Limb (tissue), 2 donors: ENCODE measurements around the gene SLC1A7.

Experiments used
- DNase-seq, 2 donors: peaks; one replicate each; pipeline ENCODE4 v3.0.0-alpha.2; 2016; ENCODE audit errors: extremely low spot score in 2 of 2

The SLC1A7 gene

DNA sequence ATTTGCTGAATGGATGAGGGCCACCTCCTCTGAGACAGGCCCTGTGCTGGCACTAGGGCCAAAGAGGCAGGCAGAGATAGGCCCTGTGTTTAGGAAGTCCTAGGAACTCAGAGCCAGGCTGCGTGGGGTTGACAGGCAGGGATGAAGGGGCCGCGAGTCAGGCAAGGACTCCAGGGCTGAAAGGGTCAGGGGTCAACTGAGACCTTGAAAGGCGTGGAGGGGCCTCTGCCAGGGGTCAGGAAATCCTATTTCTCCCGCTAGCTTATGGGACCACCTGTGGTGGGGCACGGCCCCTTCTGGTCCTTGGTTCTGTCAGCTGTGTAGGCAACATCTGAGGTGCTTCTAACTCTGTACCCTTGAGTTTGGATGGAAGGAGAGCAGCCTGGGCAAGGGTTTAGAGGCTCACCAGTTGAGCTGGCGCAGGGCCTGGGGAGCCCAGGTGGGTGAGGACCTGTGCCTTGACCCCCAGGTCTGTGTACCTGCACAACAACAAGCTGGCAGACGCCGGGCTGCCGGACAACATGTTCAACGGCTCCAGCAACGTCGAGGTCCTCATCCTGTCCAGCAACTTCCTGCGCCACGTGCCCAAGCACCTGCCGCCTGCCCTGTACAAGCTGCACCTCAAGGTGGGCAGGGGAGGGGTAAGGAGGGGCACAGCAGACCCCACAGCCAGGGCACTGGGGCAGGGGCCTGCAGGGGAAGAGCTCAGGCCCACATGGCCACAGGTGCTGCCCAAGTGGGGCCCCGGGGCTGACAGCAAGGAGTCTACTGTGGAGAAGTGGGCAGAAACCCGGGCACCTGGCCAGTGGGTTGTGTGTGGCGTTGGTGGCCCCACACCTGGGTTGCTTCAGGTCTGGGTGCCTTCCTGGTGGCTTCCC, 65.5 kb downstream of the SLC1A7 start:
- no peak for DNase-seq

DNA sequence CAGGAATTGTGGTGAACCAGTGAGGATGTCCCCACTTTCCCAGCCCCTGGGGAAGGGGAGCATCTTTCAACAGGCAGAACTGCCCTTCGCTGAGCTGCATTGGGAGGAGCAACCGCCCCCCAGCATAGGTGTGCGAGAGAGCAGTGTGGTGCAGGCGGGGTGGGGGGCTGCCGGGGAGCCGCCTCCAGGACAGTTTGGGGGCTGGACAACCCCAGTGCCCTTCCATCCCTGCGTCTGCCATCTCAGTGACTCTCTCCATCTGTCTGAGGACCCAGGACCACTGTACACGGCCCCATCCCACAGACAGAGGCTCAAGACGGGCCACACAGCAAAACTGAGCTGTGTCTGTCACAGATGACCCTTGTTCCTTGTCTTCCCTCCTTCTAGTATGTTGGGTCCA, 66.3 kb downstream of the SLC1A7 start:
- no peak for DNase-seq

DNA sequence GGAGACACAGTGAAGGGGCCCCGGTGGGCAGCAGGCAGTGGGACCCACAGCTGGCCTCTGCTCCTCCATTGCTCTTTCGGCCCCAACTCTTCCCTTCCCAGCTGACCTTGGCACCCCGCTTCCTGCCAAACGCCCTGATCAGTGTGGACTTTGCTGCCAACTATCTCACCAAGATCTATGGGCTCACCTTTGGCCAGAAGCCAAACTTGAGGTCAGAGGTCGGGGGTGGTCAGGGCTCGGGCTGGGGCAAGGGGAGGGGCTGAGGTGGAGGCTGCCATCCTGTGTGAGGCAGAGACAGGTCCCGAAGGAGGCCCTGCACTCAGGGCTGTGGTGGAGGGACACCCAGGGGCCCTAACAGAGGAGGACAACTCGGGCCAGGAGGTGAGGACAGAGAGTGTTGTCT, 66.7 kb downstream of the SLC1A7 start:
- DNase-seq = peak in 1 of 2 donors; percentile 24

DNA sequence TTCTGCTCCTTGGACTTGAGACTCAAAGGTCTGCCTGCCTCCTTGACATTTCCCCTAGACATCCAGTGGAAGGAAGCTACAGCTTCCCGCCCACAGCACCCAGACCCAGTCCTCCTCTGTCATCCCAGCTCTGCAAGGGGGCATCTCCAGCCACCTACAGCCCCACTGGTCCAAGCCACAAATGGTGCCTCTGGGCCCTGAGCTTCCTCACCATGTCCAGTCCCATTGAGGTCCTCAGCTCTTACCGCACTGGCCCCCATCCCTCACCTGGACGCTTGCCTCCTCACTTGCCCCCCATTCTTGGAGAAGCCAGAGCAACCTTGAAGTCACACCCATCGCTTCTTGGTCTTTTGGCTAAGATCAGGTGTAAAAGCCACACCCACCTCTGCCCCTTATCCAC, 67.2 kb downstream of the SLC1A7 start:
- peak in 1 of 2 donors; percentile 8 for DNase-seq

DNA sequence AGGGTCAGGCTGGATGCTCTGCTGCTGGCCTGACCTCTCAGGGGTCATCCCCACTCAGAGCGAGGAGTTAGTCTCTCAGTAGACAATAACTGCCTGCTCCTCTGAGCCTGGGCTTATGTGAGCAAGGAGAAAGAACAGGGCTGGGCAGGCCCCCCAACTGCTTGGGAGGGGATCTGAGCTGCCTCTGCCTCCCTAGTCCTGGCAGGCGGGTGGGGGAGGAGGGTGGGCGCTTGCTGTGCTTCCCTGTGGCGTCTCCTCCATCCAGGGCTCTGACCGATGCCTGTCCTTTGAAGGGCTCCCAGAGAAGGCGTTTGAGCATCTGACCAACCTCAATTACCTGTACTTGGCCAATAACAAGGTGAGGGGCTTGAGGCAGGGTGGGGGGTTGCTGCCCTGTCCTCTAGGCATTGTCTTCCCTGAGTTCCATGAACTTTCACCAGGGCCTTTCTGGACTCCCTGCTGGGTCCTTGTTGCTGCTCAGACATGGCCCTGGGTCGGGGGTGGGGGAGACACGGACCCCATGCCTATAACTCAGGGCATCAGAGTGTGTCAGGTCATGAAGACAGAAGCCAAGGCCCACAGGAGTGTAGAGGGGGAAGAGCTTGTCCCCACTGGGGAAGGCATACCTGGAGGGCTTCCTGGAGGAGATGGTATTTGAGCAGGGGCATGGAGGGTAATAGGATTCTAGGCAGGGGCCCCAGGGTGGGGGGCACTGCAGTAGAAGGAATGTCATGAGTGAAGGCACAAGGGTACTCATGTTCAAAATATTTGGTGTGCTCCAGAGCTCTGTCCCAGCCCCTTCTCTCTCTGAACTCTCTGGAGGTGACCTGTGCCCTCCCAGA, 67.9 kb downstream of the SLC1A7 start:
- peak in 1 of 2 donors; percentile 13 for DNase-seq

DNA sequence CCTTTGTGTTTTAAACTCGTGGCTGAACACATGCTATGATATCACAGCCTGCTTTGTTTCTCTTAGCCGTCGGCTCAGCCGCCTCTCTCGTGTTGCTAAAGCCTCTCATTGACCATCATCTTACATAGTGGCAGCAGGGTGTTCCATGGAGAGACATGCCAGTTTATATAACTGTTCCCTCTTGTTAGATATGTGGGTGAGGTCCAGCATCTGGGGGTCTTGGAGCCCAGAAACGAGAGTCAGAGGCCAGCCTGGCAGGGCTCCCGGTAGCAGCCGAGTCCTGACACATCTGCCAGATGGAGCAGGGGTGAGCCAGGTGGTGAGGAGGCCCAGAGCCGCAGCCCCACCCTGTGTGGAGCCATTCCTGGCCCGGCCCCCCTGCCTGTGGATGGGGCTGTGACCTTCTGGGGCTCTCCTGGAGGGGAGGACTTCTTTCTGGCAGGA, 68.5 kb downstream of the SLC1A7 start:
- peak in 1 of 2 donors; percentile 45 for DNase-seq

DNA sequence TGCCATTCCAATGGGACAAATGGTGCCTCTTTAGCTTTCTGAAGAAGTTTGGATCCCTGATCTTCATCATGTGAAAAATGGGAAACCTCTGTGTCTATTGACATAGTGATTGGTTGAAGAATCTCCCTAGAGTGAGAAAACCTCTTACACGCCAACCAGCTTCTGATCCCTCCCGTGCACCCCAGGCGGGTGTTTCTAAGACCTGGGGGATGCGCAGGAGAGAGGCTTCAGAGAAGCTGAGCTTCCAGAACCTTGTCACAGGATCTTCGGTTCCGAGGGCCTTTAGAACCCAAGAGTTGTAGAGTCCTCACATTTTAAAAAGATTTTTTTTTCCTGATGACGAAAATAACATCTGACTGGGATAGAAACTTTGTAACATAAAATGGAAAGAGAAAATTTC, 69.2 kb downstream of the SLC1A7 start:
- no peak for DNase-seq

DNA sequence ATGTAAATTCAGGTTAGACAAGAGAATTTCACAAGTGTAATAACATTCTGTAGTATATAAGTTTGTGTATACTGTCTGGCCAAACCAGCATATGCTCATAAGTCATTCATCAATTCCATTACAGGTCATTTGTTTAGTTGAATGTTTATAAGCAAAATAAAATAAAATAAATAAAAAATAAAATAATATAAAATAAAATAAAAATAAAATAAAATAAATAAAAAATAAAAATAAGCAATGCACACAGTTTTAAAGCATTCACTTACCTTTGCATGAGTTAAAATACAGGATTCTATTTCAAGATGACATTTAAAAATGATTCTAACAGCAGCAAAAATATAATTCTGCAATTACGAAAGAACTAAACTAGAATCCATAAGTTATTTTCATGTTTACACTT, 70.5 kb downstream of the SLC1A7 start:
- no peak for DNase-seq

DNA sequence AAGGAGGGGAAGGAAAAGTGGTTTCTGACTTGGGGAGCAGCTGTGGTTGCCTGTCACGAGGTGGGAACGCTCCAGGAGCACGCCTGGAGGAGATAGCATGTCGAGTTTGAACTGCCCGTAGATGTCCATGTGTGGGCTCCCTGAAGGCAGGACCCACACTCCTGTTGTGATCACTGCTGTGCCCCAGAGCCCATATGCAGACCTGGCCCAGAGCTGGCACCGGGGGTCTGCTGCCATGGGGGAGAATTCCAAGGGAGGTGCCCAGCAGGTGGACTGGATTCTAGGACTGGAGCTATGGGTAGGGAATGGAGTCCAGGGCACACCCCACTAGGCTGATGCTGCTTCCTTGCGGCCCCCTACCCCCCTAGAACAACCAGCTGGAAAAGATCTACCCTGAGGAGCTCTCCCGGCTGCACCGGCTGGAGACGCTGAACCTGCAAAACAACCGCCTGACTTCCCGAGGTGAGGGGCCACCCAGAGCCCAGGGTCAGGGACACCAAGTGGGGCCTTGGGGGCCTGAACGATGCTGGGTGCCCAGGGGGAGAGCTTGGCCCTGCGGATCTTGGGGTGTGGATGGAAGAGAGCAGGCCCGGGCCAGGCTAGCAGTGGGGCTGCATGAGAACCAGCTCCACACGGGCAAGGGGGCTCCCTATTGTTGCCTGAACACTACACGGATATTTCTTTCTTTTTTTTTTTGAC, 71.1 kb downstream of the SLC1A7 start:
- peak in 1 of 2 donors; percentile 13 for DNase-seq

DNA sequence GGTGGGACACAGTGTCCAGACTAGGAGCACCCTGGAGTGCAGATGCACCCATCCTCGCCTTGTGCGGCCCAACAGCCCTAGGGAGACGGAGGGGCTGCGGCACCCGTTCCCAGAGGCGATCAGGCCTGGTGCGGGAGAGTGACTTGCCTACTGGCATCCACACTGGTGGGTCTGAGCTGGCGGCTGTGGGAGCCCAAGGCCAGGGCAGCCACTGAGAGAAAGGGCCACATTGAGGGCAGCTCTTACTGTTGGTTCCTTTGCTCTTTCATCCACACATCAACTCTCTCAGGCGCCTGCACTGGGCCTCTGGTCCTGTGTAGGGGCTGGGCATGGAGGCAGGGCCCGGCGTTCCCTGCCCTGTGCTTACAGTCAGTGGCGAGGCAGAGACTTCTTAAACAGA, 71.8 kb downstream of the SLC1A7 start:
- DNase-seq = no peak

DNA sequence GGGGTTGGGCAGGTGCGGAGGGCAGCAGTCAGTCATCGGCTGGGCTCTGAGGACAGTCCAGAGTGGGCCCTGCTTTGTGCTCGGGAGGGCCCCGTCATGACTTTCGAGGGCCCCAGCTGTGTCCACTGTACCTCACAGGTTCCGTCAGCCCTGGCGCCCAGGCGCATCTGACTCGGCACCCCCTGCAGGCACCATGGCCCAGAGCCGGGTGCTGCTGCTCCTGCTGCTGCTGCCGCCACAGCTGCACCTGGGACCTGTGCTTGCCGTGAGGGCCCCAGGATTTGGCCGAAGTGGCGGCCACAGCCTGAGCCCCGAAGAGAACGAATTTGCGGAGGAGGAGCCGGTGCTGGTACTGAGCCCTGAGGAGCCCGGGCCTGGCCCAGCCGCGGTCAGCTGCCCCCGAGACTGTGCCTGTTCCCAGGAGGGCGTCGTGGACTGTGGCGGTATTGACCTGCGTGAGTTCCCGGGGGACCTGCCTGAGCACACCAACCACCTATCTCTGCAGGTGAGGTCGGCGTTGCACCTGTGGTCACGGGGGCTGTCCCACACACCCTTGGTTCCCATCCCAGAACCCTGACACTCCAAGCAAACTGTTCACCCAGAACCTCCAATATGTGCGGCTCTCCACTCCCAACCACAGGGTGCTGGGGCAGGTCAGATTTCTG, 72.6 kb downstream of the SLC1A7 start:
- DNase-seq = no peak

DNA sequence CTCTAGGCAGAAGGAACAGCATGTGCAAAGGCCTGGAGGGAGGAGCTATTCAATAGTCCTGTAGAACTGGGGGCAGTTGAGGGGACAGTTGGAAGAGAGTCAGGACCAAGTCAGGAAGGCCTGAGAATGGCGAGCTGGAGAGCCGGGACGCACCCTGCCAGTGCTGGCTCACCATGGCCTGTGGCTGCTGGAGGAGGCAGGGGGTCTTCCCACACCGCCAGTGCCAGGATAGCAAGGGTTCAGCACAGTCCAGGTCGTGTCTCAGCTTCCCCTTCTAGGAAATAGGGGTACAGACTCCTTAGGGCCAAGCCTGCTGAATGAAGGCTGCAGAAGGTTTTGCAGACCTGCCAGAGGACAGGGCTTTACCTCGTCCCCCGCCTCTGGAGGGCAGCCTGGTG, 73.2 kb downstream of the SLC1A7 start:
- no peak for DNase-seq

DNA sequence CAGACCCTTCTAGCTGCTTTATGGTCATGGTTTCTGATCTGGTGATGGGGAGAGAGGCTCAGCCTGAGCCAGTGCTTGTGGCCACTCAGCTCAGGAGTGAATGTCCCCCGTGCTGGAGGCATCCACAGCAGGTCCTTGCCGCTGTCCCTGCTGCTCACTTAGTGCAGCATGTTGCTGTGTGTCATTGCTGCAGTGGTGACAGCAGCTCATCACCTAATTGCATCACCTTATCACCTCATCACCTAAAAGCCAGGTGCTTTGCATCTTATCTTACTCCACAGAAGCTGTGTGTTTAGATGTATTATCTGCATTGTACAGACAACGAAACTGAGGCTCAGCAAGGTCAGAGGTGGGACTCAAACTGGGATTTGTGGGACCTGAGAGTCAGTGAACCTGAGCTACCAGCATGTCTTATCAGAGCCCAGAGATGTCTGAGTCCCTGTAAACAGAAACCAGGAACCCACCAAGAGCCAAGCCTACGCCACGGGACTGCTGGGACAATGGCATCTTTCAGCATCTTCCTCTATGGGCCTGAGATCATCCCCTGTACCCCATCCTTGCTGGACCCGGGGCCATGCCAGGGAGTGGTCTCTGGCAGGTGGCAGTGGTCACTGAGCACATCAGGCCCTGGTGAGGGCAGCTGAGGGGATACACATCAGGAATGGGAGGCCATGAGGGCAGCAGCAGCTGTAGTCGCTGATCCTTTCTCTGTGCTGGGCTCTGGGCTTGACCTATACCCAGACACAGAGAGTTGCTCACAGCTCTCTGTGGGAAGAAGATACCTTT, 73.9 kb downstream of the SLC1A7 start:
- no peak for DNase-seq

DNA sequence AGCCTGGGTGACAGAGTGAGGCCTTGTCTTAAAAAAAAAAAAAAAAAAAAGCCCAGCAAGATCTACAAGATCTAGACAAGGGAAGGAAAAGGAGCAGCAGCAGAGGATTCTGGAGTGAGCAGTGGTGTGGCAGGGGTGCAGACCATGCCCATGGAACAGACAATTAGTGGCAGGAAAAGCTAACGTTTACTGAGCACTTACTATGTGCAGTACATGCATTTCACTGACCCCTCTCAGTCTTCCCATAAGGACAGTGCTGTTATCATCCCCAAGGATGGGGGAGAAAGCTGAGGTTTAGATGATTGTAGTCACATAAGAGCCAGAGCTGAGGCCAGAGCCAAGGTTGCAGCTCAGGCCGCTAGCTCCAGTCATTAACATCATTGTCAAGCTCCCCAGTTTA, 74.6 kb downstream of the SLC1A7 start:
- DNase-seq = no peak

DNA sequence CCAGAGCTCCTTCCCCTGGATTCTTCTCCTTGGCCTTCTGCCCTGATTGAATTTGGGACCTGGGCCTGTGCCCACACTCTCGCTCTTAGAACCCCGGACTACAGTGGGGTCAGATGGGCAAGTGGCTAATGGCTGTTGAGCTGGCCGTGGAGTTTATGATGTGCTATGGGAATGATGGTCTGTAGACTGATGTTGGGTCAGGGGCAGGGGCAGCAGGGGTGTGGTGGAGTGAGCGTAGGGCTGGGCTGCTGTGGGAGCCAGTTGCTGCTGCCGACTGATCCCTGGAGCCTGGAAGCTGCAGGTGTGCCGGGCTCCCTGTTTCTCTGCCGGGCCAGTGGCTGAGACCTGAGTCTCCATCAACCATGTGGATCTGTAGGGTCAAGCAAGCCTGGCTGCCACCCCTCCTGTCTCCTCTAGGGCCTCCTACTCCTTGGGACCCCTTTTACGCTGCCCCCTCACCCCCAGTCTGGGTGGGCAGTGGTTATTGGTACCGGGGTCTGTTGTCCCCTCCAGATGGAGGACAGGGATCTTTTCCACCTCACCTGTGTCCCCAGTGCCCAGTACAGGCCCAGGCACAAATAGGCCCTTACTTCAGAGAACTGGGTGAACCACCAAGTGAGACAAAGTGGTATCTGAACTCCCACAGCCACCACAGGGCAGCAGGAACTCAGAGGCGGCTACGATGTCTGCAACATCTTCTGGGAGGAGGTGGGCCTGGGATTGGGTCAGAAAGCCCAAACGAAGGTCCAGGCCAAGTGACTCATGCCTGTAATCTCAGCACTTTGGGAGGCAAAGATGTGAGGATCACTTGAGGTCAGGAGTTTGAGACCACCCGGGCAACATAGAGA, 75.3 kb downstream of the SLC1A7 start:
- DNase-seq = peak in 1 of 2 donors; percentile 21

DNA sequence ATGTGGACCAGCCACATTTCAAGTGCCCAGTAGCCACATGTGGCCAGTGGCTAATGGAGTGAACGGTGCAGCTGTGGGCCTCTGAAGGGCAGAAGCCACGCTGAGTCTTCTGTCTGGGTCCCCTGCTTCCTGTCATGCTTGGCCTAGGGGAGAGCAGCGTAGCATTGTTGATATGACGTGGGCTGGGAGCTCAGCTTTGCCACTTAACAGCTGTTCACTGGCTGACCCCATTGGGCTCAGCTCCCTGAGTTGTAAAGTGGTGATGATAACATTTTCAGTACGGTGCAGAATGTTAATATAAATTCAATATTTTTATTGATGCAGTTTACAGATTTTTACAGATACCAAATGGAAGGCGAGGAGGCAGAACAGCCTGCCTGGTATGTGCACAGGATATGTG, 76.0 kb downstream of the SLC1A7 start:
- DNase-seq = peak in 1 of 2 donors; percentile 23

DNA sequence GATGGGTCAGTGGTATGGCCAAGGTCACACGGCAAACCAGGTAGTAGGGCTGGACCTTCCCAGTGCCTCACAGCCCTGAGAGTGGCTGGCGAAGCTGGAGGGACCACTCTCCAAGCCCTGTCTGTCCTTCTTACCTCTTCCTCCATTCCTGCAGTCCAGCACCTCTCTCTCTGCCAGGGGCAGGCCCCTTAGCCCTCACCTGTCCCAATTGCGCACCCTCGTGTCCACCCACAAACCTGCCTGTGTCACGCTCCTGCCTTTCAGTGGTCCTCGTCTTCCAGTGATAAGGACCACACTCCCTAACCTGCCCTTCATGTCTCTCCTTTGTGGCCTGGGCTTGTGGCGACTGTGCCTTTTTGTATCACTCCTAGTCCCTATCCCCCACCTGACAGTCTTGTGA, 77.0 kb downstream of the SLC1A7 start:
- no peak for DNase-seq

DNA sequence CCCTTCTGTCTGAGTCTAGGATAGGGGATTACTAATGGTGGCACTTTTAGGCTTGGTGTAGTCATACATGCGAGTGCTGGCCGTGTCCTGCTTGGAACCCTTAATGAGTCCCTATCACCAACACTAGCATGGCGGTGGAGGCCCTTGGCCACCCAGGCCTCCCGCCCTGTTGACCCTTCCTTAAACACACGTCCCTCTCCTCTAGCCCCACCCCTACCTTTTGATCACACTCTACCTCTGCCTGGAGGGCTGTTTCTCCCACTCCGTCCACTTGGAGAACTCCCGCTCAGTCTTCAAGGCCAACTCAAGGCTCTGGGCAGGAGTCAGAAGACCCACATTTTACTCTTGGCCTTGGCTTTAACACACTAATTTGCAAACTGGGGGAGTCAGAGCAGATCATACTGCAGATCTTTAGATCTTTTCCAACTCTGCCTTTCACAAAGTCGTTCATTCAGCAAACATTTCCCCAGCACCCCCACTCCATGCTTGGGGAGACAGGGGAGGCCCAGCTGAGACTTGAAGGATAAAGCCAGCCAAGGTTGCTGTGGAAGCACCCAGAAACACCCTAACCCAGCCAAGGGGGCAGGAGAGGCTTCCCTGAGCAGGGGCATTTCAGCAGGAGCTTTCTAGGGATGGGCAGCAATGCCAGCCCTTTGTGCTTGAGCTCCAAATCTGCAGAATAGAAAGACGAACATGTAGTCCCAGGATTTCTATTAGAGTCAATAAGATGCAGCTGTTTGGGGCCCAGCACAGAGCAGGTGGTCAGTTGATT, 78.5 kb downstream of the SLC1A7 start:
- DNase-seq = no peak
